CD4-positive, alpha-beta T cell treated with Interleukin-12 subunit alpha and Interleukin-12 subunit beta, for 1 hour (primary cell): ENCODE measurements around the gene STX8.

Experiments used
- DNase-seq: peaks from one replicate; pipeline ENCODE4 v3.0.0-alpha.2; 2020

Gene STX8

DNA sequence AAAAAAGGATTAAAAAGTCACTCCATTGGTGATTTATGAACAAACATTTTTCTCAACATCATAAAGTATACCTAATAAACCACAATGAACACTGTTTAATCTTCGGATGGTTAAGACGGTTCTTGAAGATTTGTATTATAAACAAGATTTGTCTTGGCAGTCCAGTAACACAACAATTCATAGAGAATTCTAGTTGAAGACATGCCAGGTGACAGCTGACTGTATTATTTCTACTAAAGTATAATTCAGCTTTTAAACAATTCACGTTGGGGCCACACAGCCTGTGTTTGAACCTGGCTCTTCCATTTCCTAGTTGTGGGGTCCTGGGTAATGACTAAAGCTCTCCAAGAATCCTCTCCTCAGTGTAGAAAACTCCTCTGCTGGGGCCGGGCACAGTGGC lies 22.0 kb downstream of the STX8 start:
- DNase-seq: no peak

DNA sequence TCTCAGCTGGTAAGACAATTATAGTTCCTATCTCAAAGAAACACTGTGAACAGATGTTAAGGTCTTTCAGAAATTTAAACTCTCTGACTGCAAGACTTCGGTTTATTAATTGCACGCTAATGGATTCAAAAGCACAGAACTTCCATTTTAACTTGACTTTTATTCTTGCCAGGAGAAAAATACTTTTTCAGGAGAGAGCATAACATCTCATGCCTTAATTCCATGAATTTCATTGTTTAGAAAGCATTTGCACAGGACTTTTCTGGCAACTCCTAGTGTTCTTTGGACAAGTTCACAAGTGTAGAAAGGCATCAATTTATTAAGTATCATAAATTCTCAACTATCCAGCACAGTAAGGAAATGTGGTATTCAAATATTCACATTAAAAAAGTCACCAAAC lies 22.4 kb downstream of the STX8 start:
- DNase-seq: no peak

DNA sequence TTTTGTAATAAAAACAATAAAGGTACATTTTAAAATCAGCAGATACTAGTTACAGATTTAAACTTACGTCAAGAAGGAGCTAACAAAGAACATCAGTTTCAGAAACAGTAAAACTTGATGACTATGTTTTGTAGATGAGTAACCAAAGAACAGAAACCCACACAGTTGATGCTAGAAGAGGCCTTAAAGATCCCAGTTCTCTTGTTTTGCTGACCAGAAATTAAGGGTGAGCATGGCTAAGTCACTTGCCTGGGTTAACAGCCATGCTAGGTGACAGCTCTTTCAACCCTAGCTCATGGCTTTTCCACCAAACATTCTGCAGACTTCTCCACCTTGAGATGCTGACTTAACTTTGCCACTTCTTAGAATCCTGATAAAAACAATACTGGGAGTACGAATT lies 26.4 kb downstream of the STX8 start:
- DNase-seq: no peak

DNA sequence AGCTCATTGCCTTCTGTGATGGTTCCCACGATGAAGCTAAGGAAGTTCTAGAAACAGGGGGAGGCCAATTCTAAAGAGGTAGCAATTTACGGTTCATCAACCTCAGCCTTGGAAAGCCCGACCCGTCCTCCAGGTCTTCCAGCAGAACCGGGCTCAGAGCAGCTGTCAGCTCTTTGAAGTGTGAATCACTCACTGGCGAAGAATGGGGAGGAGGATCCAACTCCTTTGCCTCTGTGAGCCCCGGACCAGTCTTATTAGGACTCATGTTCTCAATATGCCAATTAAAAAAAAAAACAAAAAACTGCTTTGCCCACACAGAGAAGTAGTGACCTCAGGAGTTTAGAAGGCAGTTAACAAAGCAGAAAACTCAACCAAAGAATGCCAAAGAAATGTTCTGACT lies 31.4 kb downstream of the STX8 start:
- no peak for DNase-seq

DNA sequence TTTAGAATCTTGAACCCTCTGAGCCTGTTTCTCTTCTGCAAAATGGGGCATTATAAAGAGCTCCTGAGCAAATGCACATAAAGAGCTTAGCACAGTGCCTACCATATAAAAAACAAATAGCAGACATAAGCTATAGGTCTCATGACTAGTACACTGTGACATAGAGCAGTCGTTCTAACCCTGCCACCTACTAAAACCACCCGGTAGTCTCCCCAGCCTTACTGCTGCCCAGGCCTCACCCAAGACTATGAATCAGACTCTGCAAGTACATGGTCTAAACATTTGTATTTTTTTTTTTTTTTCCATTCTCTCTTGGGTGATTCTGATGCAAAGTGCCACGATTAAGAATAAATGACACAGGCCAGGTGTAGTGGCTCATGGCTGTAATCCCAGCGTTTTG lies 33.9 kb downstream of the STX8 start:
- DNase-seq: no peak

DNA sequence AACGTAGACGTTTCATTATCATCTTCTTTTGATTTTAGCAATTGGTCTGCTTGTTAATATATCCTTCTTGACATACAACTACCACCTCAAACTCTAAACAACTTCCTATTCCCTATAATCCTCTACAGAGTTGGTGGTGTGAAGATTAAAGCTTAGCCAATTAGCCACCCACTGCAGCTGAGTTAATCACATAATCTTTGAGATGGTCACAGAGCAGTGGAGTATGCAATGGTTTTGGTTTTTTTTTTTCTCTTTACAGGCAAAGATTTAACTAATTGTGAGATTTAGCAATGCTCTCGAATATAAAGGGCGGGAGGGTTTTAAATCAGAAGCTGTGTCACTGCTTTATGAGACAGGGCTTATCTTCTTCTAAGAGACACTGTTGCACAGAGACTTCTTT lies 37.0 kb downstream of the STX8 start:
- no peak for DNase-seq

DNA sequence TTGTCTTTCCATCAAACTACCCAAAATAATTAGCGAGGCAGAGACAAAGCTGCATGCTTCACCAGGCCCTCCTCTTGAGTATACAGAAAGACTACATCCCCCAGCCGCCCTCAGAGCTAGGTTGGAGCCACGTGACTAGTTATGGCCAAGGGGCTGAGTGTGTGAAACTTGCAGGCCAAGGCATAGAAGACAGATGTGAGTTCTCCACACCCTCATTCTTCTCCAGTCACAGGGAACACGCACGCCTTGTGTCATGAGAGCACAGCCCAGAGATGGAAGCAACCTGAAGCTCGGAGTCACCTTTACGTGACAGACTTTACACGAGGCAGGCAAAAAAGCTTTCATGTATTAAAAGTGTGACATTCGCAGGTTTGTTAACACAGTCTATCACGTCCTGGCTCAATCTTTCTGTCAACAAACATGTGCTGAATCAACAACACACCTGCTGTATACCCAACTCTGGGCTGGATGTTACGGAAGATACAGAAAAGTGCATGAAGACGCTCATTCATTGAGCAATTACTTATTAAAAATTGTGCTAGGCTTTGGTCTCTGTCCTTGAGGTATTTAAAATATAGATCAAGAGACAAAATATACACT lies 38.3 kb downstream of the STX8 start:
- DNase-seq: no peak

DNA sequence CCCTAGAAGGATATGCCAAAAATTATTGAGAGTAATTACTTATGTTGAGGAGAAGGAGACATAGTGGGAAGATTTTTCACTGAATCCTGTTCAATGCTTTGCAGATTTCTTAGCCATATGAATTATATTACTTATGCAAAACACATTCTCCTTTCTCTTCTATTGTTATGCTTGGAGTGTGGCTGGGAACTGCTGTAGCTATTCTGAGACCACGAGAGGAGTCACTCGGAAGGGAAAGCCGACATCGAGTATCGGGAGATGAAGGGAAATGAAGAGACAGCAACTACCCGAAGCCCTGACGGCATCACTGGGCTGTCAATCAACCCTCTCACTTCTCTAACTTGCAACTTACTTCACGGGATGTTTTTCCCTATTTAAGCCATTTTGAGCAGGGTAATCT lies 39.6 kb downstream of the STX8 start:
- DNase-seq: no peak

DNA sequence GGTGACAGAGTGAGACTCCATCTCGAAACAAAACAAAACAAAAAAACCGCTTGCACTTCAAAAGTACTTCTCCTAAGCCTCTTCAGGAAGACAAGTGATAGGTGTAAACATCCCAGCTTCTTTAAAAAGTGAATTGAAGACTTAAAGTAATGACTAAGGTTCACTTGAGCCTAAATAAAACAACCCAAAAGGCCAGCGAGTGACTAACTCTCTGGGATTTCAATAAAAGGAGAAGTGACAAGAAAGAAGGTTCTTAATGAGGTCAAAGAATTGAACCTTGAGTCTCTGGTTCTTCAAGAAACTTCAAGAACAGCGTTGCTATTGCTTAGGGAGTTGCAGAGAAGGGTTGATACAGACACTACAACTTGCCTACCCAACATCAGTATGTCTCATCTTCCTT lies 42.2 kb downstream of the STX8 start:
- no peak for DNase-seq

DNA sequence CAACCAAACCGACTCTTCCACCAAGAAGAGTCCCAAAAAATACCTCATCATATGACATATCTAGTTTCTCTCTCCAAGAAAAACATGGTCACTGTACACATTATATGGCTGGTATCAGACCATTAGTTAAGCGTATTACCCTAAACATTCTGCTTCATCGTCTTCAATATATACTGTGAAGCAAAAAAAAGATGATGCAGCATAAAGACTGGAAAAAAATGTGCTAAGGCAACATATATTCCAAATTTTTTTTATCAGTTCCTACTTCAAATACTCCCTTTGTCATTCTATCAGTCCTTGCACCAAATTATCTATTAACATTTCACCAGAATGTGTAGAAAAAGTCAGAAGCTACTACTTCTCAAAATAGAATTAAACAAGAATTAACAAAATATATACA lies 42.9 kb downstream of the STX8 start:
- DNase-seq: no peak

DNA sequence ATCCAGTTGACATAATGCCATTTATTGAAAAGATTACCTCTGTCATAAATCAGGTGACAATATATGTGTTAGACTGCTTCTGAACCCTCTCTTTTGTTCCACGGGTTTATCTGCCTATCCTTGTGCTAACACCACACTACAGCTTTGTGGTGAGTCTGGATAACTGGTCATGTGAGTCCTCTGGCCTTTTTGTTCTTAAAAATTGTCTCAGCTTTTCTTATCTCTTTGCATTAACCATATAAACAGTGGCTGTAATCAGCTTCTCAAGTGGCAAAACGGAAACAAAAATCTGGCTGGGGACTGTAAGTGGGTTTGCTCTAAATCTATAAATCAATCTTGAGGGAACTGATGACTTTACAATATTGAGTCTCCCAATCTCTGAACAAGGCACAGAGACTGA lies 44.6 kb downstream of the STX8 start:
- no peak for DNase-seq

DNA sequence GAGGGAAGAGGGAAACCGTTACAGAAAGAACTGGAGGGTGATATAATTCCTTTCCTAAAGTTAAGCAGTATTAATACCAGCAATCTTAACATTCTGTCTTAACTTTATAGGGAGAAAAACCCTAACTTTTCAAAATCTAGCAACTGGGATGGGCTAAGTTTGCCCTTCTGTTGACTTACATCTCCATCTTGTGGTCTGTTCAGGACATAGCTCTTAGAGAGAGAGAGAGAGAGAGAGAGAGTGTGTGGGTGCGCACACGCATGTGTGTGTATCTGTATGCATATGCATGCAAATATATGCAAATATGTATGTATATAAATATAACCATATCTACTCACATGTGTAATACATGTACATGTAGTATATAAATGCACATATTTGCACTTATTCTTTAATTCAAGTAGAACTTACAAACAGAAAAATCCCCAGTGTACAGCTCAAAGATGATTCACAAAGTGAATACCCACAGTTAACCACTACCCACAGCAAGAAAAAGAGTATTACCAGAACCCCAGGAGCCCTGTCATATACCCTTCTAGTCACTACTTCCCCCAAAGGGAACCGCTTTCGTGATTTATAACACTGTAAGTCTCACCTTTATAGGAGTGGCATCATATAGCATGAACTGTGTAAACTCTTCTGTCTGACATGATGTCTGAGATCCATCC lies 46.5 kb downstream of the STX8 start:
- DNase-seq: peak; percentile 3

DNA sequence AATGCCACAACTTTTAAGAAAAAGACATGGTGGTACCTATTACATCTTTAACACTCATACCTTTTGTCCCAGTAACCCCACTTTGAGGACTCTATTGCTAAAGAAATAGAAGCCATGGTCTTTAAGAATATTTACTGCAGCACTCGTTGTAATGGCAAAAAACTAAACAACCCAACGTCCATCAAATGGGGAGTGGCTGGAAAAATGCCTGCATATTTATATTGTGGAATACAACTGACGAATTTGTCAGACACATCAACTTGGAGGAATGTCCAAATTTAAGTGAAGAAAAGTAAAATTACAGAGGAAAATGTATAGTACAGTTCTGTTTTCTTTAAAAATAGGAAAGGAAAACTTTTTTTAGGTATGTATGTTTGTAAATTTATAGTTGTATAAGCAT lies 47.8 kb downstream of the STX8 start:
- no peak for DNase-seq

DNA sequence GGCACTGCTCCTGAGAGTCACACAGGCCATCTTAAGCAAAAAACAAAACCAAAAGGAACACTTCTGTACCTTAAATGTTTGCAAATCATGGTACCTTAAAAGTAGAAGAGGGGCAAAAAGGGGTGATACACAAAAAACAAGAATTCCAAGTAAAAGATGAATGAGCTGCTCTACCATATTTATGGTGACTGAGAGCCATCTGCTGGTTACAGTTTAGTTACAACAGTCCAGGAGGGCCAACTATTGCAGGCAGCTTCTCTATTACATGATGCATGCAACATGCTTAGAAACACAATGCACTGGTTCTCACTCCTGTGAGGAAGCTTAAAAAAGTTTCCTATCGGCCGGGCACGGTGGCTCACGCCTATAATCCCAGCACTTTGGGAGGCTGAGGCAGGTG lies 53.5 kb downstream of the STX8 start:
- peak; percentile 24 for DNase-seq

DNA sequence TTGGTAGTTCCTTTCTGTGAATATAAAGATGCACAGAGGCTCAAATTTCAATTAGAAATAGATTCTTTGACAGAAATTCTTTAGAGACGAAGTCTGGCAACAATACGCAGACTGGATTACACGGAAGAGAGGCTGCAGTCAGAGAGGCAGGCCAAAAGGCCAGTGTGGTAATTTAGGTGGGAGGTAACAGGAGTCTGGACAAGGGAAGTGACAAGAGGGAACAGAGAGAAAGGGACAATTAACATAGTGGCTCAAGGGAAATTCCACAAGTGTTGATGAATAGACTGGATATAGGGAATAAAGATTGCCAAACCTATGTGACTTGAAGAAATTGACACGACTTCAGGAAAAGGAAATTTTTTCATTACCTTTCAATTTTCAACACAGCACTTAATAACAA lies 54.6 kb downstream of the STX8 start:
- DNase-seq: no peak

DNA sequence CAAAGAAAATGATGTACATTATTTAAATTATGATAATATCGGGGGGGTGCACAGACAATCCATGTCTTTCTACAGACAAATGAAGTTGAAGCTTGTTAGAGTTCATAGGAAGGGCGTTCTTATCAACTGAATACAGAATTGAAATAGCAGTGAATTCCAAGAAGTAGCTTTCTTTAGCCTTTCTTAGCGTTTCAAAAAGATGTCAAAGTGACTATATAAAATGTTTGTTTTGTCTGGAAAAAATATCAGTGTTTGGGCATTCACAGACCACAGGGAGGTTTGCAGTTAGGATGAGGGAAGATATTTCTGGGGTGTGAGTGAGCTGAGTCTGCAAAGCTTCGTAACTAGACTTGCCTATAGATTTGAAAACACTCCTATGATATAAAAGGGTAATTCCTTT lies 55.0 kb downstream of the STX8 start:
- no peak for DNase-seq

DNA sequence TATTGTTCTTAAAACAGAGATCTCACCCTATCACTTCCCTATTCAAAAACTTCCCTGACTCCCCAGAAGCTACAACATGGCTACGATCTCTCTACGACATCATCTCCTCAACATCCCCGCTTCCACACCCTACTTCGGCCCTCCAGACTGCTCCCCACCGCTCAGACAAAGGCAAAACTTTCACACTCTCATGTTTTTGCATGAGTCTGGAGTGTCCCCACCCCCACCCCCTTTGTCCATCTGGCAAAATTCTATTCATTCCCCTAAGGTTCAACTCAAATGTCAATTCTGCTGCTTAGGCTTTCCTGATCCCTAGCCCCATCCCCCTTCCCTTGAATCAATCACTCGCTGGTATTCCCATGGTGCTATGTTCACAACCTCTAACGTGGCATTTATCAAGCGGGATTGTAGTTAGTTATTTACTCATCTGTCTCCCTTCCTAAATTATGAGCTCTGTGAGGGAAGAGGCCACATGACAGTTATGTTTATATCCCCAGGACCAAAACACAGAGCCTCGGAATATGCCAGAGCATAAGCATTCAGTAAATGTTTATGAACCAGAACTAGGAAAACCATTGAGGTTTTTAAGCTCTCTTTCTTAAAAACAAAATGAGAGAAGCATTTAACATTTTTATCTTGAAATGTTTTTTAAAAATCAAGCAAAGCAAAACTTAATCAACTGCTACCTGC lies 55.9 kb downstream of the STX8 start:
- DNase-seq: no peak

DNA sequence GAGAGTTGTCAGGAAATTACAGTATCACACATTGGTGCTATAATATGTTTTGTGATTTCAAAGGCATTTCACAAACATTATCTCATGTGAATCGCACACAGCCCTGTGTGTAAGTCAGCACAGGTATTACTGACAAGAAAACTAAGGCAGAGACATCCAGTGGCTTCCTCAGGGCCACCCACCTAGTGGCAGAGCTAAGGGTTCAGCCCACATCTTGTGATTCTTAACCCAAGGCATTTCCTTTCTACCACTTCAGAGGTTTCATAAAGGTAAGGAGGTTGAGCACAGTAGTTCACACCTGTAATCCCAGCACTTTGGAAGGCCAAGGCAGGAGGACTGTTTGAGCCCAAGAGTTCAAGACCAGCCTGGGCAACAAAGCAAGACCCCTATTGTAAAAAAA lies 58.2 kb downstream of the STX8 start:
- DNase-seq: peak; percentile 5

DNA sequence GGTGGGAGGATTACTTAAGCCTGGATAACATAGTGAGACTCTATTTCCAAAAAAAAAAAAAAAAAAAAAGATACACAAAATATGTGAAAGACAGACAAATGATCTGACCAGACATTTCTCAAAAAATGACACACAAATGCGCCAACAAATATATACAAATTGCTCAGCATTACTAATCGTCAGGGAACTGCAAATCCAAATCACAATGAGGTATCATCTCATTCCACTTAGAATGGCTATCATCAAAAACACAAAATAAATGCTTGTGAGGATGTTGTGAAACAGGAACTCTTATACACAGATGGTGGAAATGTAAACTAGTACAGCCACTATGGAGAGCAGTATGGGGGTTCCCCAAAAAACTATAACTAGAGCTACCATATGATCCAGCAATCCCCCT lies 62.4 kb downstream of the STX8 start:
- no peak for DNase-seq

DNA sequence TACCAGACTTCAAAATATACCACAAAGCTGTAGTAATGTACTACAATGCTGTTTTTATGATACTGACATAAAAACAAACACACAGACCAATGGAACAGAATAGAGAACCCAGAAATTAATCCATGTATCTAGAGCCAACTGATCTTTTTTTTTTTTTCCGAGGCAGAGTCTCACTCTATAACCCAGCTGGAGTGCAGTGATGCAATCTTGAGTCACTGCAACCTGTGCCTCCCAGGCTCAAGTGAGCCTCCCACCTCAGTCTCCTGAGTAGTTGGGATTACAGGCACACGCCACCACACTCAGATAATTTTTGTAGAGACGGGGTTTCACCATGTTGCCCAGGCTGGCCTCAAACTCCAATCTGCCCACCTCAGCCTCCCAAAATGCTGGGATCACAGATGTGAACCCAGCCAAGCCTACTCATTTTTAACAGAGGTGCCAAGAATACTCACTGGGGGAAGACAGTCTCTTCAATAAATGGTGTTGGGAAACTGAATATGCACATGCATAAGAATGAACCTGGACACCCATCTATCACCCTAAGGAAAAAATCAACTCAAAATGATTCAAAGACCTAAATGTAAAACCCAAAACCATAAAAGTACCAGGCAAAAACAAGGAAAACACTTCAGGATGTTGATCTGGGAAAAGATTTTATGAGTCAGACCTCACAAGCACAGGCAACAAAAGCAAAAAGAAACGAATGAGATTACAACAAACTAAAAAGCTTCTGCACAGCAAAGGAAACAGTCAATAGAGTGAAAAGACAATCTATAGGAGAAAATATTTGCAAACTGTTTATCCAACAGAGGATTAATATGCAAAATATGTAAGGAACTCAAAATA lies 63.1 kb downstream of the STX8 start:
- DNase-seq: no peak

DNA sequence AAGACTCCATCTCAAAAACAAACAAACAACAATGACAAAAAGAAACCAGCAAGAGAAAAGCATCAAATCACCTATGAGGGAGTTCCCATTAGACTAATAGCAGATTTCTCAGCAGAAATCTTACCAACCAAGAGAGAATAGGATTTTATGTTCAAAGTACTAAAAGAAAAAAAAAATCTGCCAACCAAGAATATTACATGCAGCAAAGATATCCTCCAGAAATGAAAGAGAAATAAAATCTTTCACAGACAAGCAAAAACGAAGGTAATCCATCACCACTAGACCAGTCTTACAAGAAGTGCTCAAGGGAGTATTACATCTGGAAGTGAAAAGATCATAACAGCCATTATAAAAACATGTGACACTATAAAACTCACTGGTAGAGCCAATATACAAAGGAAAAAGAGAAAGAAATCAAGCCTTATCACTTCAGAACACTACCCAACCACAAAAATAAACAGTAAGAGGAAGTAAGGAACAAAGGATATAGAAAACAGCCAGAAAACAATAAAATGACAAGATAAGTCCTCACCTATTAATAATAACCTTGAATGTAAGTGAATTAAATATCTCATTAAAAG lies 66.3 kb downstream of the STX8 start:
- DNase-seq: no peak

DNA sequence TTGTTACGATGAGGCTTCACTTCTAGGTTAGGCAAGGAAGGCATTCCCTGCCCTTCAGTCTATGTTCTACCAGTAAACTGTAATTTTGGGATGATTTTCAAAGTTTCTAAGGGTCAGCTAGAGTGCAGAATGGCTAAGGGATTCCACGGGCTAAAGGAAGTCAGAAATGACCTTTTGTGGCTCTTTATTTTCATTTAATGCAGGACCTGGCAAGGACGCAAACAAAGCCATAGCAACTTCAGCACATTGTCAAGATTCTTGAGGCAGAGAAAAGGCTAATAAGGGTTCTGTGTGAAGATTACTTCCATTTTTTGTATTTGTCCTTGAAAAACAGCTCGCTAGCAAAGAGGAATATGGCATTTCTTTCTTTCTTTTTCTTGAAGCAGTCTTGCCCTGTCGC lies 76.6 kb downstream of the STX8 start:
- no peak for DNase-seq

DNA sequence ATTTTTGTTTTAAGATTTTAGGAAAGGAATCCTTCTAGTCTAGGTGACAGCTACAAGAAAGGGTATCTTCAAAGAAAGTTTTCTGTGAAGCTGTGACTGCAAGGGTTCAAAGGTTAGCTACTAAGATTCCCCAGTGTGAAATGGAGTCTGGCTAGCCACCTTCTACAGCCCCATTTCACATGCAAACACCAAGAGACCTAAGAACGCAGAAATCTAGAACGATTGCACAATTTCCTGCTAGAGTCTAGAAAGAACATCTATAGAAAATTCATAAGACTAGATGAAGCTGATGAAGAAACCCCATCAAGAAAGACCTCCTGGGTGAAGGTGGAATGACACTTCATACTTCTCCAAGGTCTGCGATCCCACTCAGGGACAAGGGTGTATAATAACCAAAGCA lies 77.1 kb downstream of the STX8 start:
- no peak for DNase-seq
